ENCODE measurements around the gene ACBD4.

ACBD4 gene

DNA sequence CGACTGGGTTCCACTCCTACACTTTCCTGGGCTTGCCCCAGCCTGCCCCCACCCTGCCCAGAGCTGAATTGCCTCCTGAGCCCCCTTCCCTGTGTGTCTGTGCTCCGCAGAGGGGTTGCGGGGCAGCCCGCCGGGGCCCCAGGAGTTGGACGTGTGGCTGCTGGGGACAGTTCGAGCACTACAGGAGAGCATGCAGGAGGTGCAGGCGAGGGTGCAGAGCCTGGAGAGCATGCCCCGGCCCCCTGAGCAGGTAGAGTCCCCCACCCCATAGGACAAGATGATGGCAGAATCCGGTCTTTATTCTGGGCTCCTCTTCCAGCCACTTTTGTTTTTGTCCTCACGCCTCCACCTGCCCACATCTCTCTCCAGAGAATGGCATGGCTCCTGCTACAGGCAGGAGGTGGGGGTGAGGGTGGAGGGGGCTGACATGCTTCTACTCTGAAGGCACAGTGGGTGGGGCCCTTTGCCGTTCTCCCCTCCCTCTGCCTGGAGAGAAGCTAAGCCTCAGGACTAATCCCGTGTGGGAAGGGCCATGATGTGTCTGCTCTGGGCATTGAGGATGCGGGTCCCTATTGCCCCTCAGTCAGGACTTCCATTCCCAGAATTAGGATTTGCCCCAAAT, 3.5 kb downstream of the ACBD4 start:
- no peak for DNase-seq

DNA sequence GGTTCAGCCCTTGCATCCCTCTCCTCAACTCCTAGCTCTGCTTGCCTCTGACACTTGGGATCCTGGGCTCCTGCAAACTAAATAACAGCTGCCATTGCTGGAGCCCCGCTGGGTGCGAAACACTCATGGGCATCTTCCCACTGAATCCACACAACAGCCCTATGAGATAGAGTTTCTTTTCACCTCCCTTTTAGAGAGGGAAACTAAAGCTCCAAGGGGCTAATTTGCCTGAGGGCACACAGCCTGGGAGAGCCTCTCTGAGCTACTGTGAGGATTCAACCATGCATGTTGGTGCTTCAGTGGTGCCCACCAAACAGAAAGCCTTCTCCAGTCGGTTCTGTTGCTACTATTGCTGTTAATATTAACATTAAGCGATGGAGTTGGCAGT, 4.0 kb downstream of the ACBD4 start:
- DNase-seq: no peak

DNA sequence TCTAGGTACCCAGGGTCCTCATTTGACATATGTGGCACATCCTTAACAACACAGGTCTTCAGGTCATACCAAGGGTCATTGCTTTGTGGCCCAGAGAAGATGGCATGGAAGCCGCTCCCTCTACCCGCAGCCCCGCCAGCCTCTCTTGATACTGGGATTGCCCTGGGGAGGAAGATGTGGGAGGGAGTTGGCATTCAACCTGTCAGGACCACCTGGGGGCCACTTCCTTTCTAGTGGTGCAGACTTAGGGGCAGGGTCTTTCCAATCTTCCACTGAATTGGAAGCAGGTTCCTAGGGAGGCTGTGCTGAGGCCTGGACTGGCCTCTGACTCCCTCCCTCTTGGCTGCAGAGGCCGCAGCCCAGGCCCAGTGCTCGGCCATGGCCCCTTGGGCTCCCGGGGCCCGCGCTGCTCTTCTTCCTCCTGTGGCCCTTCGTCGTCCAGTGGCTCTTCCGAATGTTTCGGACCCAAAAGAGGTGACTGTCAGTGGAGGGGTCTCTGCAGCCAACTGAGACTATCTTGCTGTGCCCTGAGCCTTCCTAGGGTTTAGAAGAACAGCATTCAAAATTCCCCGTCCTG, 7.7 kb downstream of the ACBD4 start:
- DNase-seq: no peak

DNA sequence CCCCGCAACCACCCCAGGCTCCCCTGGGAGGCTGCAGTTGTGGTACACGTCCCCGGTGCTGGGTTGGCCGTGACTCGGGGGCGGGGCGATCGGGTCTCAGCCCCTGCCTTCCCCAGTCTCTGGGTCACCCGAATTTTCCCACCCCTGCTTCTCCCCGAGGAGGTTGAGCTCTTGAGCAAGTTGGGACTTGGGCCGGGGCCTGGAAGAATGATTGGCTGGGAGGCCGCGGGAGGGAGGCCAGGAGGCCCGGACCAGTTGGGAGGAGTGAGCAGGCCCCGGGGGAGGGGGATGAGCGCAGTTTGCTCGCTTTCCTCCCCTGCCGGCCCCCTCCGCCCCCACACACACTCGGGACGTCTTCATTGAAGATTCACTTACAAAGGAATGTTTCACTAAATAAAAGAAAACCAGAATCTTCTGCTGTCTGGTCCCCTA, 8.3 kb downstream of the ACBD4 start:
- DNase-seq: peak; percentile 21

DNA sequence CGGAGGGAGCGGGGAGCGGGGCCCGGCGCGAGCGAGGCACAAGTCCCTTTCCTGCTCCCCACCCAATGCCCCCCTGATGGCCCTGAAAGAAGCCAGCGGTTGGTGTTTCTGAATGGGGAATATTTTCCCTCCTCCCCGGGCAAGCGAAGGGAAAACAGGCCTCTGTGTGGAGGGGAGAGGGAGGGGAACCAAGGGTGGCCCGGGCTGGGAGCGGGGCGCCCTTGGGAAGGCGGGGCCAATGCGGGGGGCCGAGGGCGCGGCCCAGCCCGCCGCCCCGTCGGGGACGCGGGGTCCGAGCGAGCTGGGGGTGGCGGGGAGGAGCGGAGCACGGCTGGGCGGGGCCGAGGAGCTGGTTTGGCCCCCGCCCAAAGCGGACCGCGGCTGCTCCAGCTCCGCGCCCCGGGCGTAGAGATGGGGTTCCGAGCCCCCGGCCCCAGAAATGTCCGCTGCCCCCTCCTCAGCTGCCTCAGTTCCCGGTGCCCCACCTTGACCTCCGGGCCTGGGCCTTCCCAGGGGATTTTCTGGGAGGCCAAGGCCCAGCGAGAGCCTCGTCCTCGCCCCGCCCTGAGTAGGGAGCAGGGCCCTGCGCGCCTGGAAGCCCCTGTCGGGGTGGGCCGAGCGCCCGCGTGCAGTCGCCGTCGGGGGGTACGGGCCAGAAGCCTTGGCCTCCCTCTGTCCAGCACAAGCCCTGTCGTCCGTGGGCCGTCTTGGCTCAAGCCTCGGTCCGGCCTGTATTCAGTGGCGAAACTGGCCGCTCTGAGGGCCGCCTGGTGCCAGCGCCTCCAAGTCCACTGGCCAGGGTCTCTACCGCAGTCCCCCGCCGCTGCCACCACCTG, 8.9 kb downstream of the ACBD4 start:
- peak; percentile 18 for DNase-seq

- no peak for DNase-seq
Observed at GRCh38 chr17:45145035-45145389, 9.5 kb downstream of the ACBD4 start.

DNA sequence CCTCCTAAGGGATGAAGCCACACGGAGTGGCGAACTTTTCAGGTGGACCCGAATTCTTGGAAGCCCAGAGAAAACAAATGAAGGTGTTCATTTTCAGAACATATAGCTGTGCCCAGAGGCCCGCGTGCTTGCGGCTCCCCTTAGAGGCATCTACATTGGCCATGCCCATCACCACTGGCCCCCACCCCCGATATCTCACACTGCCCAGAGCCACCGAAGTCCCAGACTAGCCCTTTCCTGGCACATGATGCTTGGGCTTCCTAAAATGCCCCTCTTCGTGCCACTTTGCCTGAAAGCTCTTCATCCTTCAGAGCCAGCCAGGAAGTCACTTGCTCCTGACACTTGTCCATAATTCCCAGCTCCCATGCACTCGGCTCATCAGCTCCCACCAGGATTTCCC, 10.7 kb downstream of the ACBD4 start:
- no peak for DNase-seq

DNA sequence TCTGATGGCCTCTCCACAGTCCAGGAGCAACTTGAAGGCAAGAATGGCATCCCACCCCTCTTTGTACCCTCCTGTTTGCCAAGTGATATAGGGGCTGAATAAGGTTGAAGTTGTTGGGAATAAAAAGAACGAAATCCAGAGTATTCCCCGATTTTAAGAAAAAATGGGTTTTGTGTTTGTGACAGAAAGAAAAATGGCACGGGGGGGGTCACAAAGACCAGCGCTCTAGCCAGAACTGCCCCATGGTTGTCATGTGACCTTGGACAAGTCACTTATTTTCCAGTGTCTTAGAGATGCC, 11.1 kb downstream of the ACBD4 start:
- no peak for DNase-seq

- peak; percentile 78 for DNase-seq
Observed at GRCh38 chr17:45146890-45147580, 11.5 kb downstream of the ACBD4 start.

DNA sequence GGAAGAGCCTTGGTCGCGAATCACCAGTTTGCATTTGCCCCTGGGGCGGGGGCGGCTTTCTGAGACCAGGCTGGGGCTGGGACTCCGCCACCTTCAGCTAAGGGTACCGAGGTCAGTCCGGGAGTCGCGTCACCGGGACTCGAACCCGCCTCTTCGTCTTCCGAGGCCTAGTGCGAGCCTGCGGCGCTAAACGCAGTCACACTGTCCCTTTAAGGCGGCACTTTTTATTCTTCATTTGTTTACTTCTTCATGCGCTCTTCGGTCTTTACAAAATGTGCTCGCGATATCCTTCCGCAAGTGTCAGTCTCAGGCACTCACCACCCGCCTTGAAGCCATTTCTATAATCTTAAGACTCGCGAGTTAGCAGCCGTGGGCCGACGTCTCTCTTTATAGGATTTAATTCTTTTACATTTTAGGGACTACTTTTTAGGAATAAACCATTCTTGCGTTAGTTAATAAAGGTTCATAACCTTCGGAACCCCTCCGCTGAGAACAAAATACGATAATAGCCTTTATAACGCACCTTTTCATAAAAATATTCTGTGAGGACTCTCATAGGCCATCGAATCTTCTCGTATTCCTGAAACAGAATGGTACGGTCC, 12.2 kb downstream of the ACBD4 start:
- peak; percentile 87 for DNase-seq

DNA sequence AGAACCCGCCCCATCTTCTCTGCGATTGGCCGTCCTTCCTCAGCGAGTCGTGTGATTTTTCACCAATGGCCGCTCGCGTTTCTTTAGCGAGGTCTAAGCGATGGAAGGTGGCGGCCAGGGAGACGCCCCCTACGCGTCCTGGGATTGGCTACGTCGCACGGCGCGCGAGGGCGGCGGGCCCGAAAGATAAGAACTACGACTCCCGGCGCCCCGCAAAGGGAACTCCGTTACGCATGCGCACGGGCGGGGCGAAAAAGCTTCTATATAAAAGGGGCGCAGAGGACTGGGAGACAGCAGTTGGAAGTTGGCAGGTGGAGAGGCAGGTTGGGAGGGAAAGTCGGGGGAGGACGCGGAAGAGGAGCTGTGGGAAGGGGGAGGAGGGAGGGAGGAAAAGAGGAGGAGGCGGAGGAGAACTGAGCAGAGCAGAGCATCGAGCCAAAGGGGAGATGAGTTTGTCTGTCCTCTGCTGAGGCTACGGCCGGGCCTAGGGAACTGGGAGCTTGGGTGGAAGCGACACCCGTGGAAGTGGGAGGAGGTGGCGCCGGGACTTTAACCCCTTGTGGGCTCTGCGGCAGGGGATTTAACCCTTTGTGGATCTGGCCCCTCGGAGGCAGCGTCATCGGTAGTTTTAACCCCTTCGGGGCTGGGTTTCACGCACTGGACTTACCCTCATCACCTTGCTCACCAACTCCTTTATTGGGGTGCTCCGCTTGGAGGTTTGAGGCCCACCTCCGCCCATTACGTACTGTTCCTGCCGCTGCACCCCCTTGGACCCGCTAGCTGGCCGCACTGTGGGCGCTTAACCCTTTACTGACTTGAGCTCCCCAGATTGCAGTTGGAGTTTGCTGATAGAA, 12.9 kb downstream of the ACBD4 start, which contains the start of gene HEXIM1:
Gene HEXIM1 (plus strand): TSS at position 293 of the 854 bp plus-strand sequence. CDS start 716 bp downstream, outside the sequence.
- peak; percentile 99 for DNase-seq

DNA sequence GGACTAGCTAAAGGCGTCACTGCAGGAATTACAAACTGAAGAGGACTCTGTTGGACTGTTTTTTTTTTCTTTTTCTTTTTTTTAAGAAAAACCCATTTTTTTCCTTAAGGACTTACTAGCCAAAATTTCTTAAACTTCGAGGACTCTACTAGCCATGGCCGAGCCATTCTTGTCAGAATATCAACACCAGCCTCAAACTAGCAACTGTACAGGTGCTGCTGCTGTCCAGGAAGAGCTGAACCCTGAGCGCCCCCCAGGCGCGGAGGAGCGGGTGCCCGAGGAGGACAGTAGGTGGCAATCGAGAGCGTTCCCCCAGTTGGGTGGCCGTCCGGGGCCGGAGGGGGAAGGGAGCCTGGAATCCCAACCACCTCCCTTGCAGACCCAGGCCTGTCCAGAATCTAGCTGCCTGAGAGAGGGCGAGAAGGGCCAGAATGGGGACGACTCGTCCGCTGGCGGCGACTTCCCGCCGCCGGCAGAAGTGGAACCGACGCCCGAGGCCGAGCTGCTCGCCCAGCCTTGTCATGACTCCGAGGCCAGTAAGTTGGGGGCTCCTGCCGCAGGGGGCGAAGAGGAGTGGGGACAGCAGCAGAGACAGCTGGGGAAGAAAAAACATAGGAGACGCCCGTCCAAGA, 13.7 kb downstream of the ACBD4 start:
- peak; percentile 88 for DNase-seq

DNA sequence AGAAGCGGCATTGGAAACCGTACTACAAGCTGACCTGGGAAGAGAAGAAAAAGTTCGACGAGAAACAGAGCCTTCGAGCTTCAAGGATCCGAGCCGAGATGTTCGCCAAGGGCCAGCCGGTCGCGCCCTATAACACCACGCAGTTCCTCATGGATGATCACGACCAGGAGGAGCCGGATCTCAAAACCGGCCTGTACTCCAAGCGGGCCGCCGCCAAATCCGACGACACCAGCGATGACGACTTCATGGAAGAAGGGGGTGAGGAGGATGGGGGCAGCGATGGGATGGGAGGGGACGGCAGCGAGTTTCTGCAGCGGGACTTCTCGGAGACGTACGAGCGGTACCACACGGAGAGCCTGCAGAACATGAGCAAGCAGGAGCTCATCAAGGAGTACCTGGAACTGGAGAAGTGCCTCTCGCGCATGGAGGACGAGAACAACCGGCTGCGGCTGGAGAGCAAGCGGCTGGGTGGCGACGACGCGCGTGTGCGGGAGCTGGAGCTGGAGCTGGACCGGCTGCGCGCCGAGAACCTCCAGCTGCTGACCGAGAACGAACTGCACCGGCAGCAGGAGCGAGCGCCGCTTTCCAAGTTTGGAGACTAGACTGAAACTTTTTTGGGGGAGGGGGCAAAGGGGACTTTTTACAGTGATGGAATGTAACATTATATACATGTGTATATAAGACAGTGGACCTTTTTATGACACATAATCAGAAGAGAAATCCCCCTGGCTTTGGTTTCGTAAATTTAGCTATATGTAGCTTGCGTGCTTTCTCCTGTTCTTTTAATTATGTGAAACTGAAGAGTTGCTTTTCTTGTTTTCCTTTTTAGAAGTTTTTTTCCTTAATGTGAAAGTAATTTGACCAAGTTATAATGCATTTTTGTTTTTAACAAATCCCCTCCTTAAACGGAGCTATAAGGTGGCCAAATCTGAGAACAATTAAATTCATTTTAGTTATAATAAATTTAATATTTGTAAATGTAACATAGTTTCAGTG, 14.5 kb downstream of the ACBD4 start:
- peak; percentile 56 for DNase-seq

DNA sequence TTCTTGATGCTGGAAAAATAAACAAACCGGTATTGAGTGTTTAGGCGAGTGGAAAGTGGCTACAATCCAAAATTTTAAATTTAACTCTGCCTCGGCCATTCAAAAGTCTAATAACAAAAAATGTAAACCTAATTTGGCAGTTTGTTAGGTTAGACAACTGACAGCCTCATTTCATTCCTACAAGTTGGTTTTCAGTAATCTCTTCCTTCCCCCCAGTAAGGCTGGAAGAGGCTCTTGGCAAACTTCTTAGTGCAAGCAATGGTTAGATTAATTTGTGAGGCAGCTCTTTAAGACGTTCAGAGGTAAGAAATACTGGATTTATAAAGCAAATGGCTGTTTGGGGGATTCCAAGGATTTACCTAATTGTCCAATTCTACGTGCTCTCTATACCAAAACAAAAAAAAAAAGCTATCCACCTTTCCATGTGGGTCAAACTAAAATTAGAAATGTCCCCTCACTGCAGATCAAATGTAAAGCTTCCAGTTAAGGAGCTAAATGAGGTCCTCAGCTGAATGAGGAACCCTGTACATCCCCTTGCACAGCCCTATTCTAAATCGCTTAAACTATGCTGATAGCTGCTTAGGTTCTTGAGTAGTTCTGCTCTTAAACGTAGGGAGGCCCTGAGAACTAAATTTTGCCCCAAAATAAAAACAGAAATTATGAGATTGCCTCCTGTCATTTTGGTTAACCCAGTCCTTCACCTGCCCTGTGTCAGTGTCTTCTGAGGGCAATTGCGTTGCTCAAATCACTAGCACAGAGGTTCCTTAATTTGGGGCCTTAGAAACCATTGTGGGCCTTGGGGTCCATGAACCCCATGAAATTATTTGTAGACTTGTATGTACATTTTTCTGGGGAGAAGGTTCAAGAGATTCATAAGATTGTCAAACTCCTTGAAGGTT, 15.7 kb downstream of the ACBD4 start:
- DNase-seq: no peak

GRCh38 chr17:45155029-45155428, 19.5 kb downstream of the ACBD4 start:
- DNase-seq: no peak

DNA sequence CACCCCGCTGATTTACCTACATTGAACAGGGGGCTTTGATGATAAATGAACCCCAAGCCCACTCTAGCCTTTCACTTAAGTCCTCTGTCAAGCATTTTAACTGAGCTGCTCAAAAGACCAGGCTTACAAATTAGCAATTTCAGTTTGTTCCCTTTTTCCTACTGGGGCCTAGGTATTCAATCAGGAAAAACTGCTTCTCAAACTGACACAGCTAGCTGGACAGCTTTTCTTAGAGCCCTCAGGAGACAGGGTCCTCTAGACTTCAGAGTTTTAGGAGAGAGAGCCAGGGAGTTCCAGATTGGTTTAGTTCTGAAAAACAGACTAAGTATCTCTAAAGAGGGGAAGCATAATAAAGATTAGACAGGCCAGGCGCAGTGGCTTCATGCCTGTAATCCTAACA, 20.0 kb downstream of the ACBD4 start:
- DNase-seq: no peak

DNA sequence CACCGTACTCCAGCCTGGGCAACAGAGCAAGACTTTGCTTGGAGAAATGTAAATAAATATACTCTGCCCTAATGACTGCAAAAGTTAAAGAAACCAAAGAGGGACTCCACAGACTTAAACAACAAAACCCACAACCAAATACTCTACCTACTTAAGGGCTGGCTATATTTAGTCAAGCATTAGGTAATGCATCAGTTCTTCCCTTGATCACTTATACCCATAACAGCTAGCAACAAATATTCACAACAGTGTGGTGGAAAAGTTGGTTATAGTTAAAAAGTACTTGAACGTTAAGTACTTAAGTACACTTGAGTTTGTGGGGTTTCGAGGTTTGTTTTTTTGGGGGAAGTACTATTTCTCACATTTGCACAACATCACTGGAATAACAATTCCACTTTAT, 20.8 kb downstream of the ACBD4 start:
- no peak for DNase-seq

- peak; percentile 64 for DNase-seq
Observed at GRCh38 chr17:45160447-45161287, 25.2 kb downstream of the ACBD4 start.
